ENCODE results near the gene CST9L. TPM values are rescaled to one million over a fixed set of nuclear protein-coding genes. Genes with fewer than 3 reads are reported as not detected.

The CST9L gene
- total and polyA plus RNA-seq, 7 donors: not detected

DNA sequence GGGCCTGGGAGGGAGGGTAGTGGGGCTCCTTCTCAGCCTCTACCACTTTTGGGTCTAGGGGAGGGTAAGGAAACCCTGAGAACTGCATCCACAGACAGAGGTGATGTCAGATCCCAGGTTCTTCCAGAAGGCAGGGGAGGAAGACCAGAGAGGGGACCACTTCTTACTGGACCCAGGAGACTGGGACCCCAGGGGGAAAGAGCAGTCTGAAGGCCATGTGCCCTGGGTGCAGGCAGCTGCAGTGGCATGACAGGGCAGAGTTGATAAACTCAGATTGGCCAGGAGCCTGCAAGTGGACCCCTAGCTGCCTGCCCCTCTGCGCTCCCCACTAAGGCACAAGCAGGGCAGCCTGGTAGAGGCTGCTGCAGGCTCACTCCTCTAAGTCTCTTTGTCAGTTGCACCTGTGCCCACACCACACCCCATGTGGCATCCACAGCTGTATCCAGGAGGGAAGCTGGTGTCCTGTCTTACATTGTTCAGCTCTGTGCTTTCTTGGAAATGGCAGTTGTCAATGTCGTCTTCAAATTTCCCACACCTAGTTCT is 2.7 kb downstream of the CST9L start:
- no peak for DNase-seq

DNA sequence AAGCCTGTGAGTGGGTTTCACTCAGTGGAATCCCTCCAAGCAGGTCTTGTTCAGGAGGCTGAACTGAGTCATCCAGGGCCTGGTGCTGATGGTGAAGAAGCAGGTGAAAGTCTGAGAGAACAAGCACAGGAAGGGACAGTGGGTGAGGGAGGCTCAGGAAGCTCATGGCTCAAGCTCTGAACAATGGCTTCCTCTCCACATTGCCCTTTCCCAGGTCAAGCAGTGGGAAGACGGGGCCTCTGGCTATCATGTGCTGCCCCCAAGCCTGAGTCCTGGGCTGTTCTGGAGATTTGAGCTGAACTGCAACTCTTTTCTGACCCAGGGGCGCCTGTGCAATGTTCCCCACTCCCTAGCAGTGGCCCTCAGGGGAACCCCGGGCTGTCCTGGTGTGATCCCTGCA is 3.4 kb downstream of the CST9L start:
- H3K4me3 ChIP-seq: no peak overlapping the region
- H3K27me3 ChIP-seq: no peaks in the 10 kb centered on the region
- WGBS, 2 donors: 45 to 78% methylated on average over 3 of the region's 3 CpGs
- H3K9me3 ChIP-seq: peaks cover 4 to 16% (median 8%) of the 10 kb centered on the region in 4 donors
- intact Hi-C loops (cut with DNase I): no loop called here
- no peak for TF ChIP-seq POLR2A (IDR thresholded peaks at IDR 0.05)
- no peaks in the 10 kb centered on the region for H3K4me1 ChIP-seq
- no peak for DNase-seq
- H3K27ac ChIP-seq: no peak overlapping the region
- H3K36me3 ChIP-seq: no peaks in the 10 kb centered on the region

More for the DNA sequence above, 2.7 kb downstream of the CST9L start:
- Histone ChIP-seq H3K9me3 (peaks cover 4 to 16% (median 6%) of the 10 kb centered on the region in 4 donors), H3K36me3 (no peaks in the 10 kb centered on the region), H3K27me3 (no peaks in the 10 kb centered on the region), H3K27ac (no peak overlapping the region), H3K4me1 (no peaks in the 10 kb centered on the region), H3K4me3 (no peak overlapping the region)
- WGBS, 2 donors: 90 to 91% methylated on average over 2 of the region's 2 CpGs
- TF ChIP-seq, protein P1, sequence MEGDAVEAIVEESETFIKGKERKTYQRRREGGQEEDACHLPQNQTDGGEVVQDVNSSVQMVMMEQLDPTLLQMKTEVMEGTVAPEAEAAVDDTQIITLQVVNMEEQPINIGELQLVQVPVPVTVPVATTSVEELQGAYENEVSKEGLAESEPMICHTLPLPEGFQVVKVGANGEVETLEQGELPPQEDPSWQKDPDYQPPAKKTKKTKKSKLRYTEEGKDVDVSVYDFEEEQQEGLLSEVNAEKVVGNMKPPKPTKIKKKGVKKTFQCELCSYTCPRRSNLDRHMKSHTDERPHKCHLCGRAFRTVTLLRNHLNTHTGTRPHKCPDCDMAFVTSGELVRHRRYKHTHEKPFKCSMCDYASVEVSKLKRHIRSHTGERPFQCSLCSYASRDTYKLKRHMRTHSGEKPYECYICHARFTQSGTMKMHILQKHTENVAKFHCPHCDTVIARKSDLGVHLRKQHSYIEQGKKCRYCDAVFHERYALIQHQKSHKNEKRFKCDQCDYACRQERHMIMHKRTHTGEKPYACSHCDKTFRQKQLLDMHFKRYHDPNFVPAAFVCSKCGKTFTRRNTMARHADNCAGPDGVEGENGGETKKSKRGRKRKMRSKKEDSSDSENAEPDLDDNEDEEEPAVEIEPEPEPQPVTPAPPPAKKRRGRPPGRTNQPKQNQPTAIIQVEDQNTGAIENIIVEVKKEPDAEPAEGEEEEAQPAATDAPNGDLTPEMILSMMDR (IDR thresholded peaks at IDR 0.05): no peak
- TF ChIP-seq POLR2AphosphoS5 (IDR thresholded peaks at IDR 0.05): no peak
- TF ChIP-seq POLR2A (IDR thresholded peaks at IDR 0.05): no peak
- TF ChIP-seq EP300 (IDR thresholded peaks at IDR 0.05): no peak
- intact Hi-C loops (cut with DNase I): no loop called here

DNA sequence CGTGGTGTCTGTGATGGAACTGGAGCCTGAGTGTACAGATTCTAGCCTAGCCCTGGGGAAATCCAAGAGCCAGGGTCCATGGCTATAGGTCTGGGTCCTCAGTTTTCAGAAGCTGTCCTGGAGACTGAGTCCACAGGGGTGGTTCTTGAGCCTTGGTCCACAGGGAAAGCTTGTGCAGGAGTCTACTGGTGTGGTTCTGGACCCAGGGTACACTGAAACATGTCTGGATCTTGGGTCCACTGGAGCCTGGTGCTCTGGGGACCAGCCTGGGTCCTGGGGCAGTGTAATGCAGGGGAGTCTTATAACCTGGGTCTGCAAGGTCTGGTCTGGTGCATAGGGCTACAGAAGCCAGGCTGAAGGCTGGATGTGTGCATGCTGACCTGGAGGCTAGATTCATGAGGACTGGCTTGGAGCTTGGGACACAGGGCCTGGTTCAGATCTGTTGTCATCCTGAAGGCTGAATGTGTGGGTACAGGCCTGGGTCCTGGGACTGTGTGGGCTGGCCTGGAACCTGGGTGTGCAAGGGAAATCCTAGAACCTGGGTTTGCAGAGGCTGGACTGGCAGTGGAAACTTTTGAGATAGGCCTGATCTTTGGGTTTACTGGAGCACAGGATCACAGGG is 5.5 kb downstream of the CST9L start:
- Histone ChIP-seq H3K4me1 (no peaks in the 10 kb centered on the region), H3K4me3 (no peak overlapping the region), H3K27me3 (no peaks in the 10 kb centered on the region), H3K9me3 (peaks cover 4 to 16% (median 8%) of the 10 kb centered on the region in 4 donors), H3K36me3 (no peaks in the 10 kb centered on the region), H3K27ac (no peak overlapping the region)
- no peak for TF ChIP-seq EP300 (IDR thresholded peaks at IDR 0.05)
- TF ChIP-seq POLR2AphosphoS5 (IDR thresholded peaks at IDR 0.05): no peak
- TF ChIP-seq, protein P1 (IDR thresholded peaks at IDR 0.05): no peak
- TF ChIP-seq POLR2A (IDR thresholded peaks at IDR 0.05): no peak
- DNase-seq: no peak
- 71 to 83% methylated on average over 1 of the region's 1 CpG for WGBS, 2 donors
- intact Hi-C loops (cut with DNase I): no loop called here

DNA sequence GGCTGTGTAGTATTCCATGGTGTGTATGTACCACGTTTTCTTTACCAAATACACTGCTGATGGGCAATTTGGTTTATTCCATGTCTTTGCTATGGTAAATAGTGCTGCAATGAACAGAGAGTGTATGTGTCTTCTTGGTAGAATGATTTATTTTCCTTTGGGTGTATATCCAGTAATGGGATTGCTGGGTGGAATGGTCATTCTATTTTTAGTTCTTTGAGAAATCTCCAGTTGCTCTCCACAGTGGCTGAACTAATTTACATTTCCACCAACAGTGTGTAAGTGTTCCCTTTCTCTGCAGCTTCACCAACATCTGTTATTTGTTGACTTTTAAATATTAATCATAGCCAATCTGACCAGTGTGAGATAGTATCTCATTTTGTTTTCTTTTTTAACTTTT is 13.9 kb downstream of the CST9L start:
- TF ChIP-seq, protein P1 (IDR thresholded peaks at IDR 0.05): no peak
- no peak for TF ChIP-seq EP300 (IDR thresholded peaks at IDR 0.05)
- no peak for TF ChIP-seq POLR2AphosphoS5 (IDR thresholded peaks at IDR 0.05)
- no peak for TF ChIP-seq POLR2A (IDR thresholded peaks at IDR 0.05)
- Histone ChIP-seq H3K4me3 (no peak overlapping the region), H3K27me3 (no peaks in the 10 kb centered on the region), H3K9me3 (no peaks in the 10 kb centered on the region), H3K4me1 (no peaks in the 10 kb centered on the region), H3K27ac (no peak overlapping the region), H3K36me3 (no peaks in the 10 kb centered on the region)
- WGBS, 2 donors: 35 to 73% methylated on average over 1 of the region's 1 CpG
- no peak for DNase-seq
- intact Hi-C loops (cut with DNase I): no loop called here

DNA sequence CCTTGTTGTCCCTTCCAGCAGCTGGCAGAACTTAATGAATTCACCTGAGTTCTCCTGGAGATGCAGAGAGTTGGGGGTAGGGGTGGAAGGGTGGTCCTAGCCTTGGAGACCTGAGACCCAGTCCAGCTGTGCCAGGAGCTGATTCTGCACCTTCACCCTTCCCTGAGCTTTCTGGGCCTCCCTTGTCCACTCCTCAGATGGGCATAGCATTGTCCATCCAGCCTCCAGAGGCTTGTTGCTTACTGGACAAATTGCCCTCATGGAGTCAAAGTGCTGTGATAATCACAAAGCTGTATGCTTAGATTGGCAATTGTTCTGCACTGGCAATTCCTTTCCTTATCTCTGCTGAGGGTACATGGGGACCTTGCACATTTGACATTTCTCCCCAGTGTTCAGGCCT is 16.5 kb downstream of the CST9L start:
- intact Hi-C loops (cut with DNase I): no loop called here
- Histone ChIP-seq H3K27me3 (no peaks in the 10 kb centered on the region), H3K27ac (no peak overlapping the region), H3K4me3 (no peak overlapping the region), H3K36me3 (no peaks in the 10 kb centered on the region), H3K9me3 (no peaks in the 10 kb centered on the region), H3K4me1 (no peaks in the 10 kb centered on the region)
- TF ChIP-seq, protein P1 (IDR thresholded peaks at IDR 0.05): no peak
- TF ChIP-seq POLR2AphosphoS5 (IDR thresholded peaks at IDR 0.05) (no peak), EP300 (IDR thresholded peaks at IDR 0.05) (no peak), POLR2A (IDR thresholded peaks at IDR 0.05) (no peak)
- DNase-seq: no peak

All from sigmoid colon (tissue), 7 donors.